ENCODE data around the gene CCNDBP1.

CCNDBP1 gene

DNA sequence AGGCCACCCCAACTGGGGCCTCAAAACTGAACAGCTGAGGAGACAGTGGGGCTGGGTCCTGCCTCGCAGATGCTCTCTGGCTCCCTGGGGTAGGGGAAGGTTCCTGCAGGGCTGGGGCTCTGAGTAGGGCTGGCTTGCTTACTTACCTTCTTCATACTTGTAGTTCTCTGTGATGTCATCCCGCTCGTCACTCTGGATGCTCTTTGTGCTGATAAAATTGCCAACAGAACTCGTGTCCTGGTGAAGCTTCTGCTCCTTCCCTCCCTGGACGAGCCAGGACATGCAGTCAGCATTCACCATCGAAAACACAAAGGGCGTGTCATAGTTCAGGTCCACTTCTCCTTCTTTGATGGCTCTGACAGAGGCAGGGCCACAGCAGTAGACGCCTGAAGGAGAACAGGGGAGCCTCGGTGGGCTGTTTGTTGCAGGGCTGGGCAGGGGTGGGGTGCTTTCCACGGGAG lies 53.5 kb downstream of the CCNDBP1 start:
- TF ChIP-seq ZNF274 (IDR thresholded peaks at IDR 0.05; ENCODE audit: low read depth, low read length) = no peak
- H3K4me3 ChIP-seq (ENCODE audit: low read length) = no peak overlapping the region

DNA sequence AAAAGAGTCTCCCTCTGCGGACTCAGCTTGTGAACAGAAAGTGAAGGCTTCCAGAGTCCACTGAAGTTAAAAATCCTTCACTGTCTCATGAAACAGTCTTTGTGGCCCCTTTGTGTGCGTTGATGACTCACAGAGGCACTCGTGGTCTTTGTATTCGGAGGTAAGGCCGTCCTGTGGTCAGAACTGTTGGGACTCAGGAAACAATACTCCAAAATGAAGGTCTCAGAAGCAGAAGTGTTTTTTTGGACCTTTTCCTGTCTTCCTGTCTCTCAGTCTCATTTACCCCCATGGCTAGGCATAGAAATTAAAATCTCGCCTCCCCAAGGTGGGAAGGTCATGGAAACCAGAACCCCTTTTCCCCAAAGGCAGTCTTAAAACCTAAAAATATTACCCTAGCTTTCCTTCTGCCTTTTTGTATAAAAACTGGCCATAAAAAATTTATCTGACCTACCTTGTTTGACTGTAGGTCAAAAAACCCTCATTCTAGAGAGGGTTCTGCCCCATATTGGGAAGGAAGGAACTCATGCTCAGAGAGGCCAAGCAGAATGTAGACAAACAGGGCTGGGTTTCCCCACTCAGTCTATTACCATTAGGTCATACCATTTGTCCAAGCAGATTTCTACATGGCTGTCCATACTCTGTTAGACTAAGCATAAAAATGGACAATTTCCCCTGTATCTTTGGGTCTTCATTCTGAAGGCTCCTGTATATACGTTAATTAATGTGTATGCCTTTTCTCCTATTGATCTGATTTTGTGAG lies 54.7 kb downstream of the CCNDBP1 start:
- TF ChIP-seq ZNF274 (IDR thresholded peaks at IDR 0.05; ENCODE audit: low read depth, low read length) = no peak
- H3K4me3 ChIP-seq (ENCODE audit: low read length) = no peak overlapping the region; the same call in 1 of the 2 replicates

DNA sequence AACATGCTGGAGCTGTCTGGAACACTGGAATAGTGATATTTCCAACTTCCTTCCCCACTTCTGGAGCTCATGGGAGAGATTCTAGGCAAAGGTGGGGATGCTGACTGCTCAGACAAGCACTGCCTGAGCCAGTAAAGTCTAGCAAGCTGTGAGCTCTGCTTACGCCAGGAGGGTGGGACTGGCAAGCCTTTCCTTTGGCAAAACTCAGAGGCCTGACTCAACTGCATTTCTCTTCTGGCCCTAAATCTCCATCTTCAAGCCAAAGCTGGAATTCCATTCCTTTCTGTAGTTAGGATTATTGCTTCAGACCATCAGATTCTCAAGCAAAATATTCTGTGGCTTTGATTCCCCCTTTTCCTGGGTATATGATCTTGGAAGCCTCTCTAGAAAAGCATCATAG lies 55.9 kb downstream of the CCNDBP1 start:
- no peak for TF ChIP-seq ZNF274 (IDR thresholded peaks at IDR 0.05; ENCODE audit: low read depth, low read length)
- no peak overlapping the region for H3K4me3 ChIP-seq (ENCODE audit: low read length)

DNA sequence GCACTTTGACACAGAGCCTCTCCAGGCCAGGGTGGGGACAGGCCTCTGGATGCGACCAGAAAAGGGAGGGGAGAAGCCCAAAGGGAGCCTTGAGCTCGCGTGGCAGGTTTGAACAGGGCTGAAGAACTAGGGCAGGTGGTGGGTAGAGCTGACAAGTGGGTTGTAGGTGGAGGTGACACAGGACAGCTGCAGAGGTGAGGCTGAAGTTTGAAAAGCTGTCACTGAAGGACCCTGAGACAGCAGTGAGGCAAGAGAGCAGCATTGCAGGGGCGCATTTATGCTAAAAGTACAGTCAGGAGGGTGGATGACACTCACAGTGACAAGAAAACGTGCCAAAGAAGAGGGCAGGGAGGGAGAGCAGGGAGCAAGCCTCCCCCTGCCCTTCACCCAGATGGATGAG lies 57.4 kb downstream of the CCNDBP1 start:
- no peak for TF ChIP-seq ZNF274 (IDR thresholded peaks at IDR 0.05; ENCODE audit: low read depth, low read length)
- H3K4me3 ChIP-seq (ENCODE audit: low read length) = no peak overlapping the region

DNA sequence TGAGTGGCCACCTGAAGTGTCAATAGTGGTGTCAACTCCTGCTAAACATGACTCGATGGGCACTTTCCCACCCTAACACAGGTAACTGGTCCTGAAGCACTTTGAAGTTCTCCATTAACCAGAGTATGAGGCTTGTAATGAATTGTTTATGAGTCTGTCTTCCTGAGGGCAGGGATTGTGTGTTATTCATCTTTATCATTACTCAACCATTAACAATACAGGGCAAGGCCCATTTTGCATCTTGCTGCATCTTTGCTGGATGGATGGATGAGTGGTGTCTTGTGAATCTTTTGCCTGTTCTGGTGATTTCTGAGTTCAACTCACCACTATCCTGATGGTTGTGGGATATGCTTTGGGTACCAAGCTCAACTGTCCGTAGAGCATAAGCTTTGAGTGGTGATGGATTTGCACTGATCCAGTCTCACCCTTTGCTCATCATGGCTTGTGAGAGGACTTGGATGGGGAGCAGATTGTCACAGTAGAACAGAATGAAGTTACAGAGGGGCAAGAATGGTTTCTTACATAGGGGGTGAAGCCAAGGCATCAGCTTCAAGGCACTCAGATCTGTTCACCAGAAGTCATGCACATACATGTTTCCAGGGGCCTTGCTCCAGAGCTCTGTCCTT lies 57.9 kb downstream of the CCNDBP1 start:
- no peak overlapping the region for H3K4me3 ChIP-seq (ENCODE audit: low read length)
- TF ChIP-seq ZNF274 (IDR thresholded peaks at IDR 0.05; ENCODE audit: low read depth, low read length) = no peak

DNA sequence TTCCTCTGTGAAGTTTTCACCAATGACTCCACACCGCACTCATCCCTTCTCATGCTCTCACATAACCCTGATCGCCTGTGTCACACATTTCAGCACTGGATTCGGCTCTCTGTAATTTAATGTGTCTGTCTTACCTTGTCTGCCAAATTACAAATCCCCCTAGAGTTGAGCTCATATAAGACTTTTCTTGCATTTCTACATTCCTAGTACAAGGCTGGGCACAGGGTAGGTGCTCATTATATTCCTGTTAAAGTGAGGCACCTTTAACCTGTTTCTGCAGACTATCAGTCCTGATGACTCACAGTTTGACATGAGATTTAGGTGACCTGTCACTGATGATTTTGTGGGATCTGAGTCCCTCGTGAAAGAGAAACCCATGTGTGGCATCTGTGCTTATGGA lies 58.9 kb downstream of the CCNDBP1 start:
- TF ChIP-seq ZNF274 (IDR thresholded peaks at IDR 0.05; ENCODE audit: low read depth, low read length) = no peak
- no peak overlapping the region for H3K4me3 ChIP-seq (ENCODE audit: low read length)

DNA sequence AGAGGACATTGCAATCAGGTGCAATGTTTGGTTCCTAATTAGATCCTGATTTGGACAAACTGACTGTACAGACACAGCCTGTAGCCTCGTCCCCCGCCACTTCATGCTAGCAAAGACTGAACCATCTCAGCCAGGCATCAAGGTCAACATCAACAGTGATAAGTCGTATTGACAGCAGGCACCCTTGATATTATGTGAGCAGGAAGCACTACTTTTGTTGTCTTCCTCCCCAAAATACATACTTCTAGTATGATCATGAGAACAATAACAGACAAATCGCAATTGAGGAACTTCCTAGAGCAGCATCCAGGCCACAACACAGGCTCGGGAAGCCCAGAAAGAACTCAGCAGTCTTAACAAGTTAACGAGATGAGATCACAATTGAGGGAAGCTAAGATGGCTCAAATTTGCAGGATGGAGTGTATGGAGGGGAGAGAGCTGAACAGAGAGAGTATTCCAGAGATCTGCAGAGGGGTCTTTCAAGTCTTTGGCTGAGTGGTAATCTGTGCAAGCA lies 61.1 kb downstream of the CCNDBP1 start:
- no peak overlapping the region for H3K4me3 ChIP-seq (ENCODE audit: low read length)
- TF ChIP-seq ZNF274 (IDR thresholded peaks at IDR 0.05; ENCODE audit: low read depth, low read length) = no peak
